GM19239 (cell line): ENCODE results near the gene PAPPA2.
A peak's percentile ranks its signal among the peaks of the same experiment; 100 is the strongest.

Experiments
- DNase-seq: peaks from one replicate; pipeline ENCODE4 v3.0.0; 2011; ENCODE audit warnings: low spot score; ENCODE audit not compliant: insufficient read length
- FAIRE-seq: peaks from 2 replicates; lab custom pipeline; 2011; peaks lifted over from hg19 to GRCh38; lab: Jason Lieb, UNC

PAPPA2 gene

DNA sequence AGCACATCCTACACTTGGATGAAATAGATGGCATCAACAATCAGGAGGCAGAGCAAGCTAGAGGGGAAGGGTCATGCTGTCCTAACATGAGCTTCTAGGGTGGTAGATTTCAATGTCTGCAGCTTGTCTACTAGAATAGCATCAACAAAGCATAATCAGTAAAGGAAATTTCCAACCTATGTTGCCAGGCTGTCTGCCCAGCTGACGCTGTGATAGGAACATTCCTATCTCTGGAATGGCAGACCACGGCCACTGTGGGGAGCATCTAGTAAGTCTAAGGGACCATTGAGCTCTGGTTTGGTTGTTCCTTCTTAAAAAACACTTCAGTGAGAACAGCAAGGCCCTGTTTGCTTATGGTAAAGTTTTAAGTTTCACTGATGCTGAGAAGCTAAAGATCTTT is 206.8 kb downstream of the PAPPA2 start:
- DNase-seq (no peak), FAIRE-seq (no peak)

DNA sequence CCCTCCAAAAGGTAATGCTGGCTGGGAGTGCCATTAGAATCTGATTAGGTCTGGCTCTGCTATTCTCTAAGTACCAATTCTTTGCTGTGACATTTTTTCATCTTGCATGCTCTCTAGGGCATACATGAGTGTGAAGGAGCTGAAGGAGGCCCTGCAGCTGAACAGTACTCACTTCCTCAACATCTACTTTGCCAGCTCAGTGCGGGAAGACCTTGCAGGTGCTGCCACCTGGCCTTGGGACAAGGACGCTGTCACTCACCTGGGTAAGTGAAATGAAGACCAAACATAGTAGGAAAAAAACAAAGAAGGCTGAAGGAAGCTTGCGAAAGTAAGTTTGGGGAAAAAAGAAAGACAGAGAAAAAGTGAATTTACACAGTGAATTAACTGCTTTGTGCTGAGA is 207.9 kb downstream of the PAPPA2 start:
- FAIRE-seq = no peak
- DNase-seq = no peak

DNA sequence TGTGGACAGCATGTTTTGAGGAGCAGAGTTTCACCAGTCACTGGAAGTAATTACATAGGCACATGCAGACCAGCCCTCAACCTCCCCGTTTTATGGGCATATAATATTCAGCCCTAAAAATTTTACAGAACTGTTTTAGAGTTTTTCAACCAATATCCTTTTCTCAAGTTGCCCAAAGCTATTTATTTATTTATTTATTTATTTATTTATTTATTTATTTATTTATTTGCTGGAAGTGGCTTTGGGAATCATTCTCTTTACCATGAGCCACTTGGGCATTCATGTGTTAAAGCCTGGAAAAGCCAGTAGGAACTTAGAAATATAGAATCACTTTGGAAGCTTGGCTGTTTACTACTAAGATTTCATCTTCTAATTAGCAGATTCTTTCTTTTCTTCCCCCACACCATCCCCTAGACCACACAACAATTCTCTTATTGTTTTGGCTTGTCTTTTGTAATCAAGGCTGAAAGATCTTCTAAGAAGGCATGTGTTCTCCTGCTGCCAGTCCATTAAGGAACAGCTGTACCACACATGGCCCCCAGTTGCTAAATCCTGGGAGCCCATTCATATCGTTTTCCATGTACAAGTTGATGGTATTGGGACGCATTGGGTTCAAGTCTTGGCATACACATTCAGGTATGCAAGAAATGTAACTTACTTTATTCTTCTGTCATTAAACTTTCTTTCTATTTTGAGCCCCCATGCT is 220.0 kb downstream of the PAPPA2 start:
- DNase-seq (no peak), FAIRE-seq (no peak)

DNA sequence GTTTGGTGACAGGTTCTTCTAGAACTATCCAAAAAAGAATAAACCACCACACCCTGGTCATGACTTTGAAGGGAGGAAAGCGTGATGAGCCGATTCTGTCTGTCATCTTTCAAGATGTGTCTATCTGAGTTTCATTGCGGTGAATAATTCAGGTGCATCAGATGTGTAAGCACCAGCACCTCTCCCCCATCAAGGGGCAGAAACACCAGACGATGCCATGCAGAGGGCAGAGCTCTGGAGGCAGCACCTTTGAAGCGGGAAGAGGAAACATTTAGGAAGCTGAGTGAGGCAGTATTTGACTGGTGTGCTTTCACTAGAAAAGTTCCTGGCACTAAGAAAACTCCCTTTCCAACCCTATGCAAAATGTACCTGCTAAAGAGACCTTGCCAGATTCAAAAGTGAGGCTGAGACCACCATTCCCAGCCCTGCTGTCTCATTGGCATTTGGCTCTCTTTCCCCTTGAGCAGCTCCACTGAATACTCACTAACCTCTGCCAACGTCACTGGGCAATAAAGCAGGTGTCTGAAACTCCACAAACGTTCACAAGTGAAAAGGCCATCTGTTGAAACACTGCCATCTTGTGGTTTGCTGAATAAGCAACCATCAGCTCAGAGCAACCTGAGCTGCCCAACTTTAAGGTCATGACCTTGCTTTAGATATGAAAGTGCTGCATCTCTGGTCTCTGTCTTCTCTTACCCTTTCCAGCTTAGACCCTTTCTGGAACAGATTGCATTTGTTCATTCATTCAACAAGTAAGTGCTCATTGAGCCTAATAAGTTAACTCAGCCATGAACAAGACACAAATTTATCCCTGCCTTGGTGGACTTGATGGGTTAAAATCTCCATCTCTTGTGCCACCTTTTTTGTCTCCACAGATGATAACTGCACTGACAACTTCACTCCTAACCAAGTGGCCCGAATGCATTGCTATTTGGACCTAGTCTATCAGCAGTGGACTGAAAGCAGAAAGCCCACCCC is 228.6 kb downstream of the PAPPA2 start:
- peak; percentile 73 for FAIRE-seq
- DNase-seq = peak; percentile 12

DNA sequence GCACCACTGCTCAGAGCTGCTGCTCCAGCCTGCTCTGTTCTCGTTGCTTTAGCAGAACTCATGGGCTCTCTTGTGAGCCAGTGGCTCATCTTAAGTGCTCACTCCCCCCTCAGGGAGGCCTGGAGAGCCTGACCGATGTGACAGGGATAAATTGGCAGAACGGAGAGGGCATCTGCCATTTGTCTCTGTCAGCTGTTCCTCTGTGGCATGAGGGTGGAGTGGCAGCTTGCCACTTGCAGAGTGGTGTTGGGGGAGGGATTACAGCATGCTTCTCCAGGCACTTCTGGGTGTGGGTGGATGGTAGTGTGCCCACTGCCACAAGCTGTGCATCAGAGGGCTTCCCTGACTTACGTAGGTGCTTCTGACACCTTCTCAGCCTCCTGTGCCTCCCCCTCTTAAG is 229.5 kb downstream of the PAPPA2 start:
- DNase-seq = no peak
- FAIRE-seq = no peak

DNA sequence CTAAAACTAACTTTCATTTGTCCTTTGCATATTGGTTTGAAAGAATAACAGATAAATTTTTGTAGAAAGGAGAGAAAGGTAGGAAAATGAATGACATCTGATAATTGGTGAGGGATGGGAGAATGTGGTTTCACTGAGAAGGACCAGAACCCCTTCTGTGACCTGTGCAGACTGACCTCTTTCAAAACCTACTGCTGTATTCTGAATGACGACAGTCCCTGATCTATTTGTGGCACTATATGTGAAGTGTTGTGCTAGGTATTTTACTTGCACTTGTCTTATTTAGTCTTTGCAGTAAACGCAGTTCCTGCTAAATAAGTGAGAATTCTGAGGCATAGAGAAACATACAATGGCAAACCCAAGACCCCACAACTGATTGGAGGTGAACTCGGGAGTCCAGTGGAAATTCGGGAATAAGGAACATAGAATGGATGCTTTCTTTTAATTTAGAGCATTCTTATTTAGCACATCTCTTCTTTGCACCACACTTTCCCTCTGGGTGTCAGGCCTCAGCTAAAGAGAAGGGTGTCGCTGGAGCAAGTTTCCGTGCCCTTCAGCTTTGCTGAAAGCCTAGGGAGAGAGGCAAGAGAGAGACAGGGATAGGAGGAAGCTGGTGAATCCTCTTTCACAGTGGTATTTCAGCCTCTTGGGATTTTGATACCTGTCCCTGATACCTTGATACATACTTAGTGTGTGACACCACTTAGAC is 230.2 kb downstream of the PAPPA2 start:
- no peak for FAIRE-seq

DNA sequence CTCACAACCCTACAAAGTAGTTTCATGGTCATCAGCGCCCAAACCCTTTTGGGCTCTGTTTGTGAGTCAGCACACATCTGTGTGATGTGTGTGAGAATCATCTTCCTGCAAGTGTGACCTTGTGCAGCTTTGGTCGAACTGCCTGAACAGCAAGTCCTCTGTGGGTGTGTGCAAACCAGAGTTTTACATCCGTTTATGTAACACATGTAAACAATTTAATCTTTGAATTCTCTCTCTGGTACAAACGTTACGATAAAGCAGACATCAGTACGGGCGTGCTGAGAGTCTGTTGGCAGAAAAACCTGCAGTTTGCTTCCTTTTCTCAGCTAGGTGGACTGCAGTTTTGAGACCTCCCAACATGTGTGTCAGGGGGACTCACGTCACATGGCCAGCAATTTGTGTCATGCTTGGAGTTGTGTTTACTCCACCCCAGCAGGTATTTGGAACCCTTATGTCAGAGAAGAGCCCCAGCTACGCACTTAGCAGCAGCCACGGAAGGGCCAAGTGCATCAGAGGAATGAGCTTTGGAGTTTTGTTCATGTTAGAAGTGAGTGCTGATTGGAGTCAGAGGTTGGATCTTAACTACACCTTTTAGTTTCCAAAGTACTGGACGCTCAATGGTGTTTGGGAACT is 230.8 kb downstream of the PAPPA2 start:
- no peak for DNase-seq
- FAIRE-seq = no peak

More for the DNA sequence above, 230.2 kb downstream of the PAPPA2 start:
- DNase-seq = no peak

DNA sequence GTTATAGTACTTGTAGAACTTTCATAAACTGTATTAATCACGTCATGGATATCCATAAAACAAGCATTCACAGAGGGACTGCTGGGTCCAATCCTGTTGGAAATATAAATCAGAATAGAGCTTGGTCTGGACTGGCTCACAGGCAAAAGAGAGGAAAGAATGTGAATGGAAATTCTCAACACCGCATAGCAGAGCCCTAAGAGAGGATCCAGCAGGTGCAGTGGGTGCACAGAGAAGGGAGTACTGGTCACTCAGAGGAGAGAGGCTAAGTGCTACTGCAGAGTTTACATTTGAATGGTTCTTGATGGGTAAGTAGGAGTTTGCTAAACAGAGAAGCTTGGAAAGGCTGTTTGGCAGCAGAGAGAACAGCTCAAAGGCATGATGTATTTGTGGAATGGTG is 231.7 kb downstream of the PAPPA2 start:
- DNase-seq = no peak
- no peak for FAIRE-seq

DNA sequence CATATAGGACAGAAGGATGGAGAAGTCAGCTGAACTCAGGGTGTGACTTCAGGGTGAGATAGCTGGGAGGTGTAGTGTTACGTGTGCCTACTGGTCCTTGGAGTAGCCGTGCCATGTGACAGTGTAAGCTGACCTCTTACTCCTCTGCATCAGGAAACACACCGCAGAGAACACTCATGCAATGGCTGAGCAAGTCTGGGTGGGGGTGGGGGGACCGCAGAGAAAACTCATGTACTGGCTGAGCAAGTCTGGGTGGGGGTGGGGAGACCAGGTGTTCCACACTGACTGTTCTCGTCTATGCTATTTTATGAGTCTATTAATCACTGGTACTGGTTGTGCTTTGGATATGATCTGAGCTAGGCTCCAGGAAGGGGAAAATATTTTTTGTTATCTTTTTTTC is 233.1 kb downstream of the PAPPA2 start:
- no peak for DNase-seq
- no peak for FAIRE-seq

DNA sequence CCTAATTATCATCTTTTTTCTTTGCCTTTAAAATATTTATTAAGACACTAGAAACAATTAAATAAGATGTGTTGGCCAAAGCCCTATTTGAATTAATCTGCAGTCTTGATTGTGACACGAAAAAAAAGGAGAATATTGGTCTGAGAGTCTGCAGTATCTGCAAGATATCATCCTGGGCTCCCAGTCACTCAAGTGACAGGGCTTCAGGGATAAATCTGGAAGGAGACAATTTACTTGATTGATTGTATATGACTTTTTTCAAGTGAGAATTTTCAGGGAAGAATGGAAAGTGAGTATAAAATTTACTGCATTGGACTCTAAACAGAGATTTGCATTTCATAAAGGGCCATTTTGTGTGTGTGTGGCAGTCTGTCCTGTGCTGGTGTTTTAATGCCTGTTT is 233.7 kb downstream of the PAPPA2 start:
- FAIRE-seq (no peak), DNase-seq (no peak)

DNA sequence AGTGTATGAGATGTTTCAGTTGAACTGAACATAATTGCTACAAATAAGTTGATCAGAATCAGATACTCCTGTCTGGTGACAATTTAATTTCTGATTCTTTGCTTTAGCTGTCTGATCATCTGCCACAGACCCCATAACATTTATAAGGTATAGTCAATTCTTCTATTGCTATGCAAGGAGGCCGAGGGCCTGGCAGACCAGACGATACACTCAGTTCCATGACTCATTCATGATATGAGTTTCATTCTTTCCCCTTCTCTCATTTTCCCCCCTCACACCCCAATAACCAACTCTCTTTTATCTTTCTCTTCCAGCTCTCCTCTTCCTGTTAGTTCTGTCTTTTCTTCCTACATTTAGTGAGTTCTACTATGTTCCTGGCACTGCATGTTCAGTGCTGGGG is 236.8 kb downstream of the PAPPA2 start:
- FAIRE-seq (no peak), DNase-seq (no peak)

DNA sequence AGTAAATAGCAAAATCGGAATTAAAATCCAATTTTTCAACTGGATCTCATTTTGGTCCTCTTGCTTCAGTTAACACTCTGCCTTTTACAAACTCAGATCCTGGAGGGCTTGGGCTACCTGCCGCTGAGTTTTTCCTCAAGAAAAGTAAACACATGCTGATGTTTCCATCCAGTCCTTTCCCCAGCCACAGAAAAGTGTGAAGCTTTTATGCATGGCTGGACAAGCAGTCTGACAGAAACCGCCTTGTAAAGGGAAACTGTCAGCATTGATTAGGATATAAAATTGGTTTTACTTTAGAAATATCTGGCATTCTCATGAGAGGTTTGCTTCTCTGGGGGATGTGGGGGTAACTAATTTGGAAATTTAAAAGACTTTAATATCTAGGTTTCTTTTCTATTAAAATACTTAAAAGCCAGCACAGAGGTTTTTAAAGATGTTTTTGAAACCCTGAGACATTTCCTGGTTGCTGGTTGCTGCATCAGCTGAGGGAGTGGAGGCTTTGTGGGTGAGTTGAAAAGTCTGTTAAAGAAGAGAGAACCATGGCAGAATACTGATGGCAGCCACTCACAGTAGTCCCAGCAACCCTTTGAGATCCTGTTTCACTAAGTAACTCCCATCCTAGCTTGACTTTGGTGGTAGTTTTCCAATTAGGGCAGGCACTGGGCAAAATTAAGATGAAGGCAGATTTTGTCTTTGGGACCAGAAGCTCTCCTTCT is 238.3 kb downstream of the PAPPA2 start:
- DNase-seq = no peak
- FAIRE-seq = no peak

DNA sequence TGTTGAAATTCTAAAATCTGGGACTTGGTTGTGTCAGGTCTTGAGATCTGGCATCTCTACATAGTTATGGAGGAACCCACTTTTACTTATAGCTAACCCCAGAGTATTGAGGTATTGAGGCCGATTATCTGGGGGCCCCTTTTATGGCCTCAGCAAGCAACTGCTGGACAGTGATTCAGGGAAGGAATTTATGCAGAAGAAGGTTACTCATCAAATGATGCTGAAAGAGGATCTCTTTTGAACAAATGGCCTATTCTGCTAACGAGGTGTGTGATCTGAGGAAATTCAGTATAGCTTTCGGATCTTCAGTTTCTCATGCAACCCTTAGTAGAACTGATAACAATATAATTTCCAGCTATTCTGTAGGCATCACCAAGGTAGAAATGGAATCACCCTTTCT is 239.9 kb downstream of the PAPPA2 start:
- DNase-seq (no peak), FAIRE-seq (no peak)

DNA sequence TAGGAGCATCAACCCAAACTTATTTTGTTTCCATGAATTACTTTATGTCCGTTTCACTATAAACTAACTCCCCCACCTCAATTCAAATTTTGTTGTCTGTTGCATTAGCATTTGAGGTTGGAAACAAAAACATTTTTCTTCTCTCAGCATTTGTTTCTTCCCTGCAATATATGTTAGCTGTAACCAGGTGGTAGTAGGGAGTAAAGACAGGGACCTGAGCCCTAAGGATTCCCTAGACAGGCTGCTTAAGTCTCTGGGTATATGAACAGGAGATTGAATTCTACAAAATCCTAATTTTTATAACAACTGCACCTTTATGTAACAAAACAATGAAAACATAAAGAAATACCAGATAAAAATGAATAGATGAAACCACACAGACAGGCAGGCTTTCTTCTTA is 242.6 kb downstream of the PAPPA2 start:
- no peak for DNase-seq
- no peak for FAIRE-seq

DNA sequence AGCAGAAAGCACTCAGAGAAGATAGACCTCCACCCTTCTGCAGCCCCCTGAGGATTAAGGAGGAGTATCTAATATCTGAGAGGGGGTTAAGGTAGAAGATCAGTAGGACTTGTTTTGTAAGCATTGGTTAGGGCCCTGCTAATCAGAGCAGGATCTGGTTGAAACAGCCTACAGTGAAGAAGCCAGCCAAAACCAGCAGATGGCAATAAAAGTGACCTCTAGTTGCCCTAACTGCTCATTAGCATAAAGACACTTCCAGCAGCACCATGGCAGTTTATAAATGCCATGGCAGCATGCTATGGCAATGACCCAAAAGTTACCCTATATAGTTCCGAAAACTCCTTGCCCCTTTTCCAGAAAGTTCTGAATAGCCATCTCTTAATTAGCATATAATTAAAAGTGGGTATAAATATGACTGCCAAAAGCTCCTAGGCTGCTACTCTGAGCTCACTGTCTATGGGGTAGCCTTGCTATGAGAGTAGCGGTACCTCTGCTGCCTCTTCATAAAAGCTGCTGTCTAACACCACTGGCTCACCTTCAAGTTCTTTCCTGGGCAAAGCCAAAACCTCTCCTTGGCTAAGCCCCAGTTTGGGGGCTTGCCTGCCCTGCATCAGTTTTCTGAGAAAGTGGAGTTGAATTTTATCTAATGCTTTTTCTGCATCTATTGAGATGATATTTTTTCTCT is 254.2 kb downstream of the PAPPA2 start:
- FAIRE-seq (no peak), DNase-seq (no peak)

DNA sequence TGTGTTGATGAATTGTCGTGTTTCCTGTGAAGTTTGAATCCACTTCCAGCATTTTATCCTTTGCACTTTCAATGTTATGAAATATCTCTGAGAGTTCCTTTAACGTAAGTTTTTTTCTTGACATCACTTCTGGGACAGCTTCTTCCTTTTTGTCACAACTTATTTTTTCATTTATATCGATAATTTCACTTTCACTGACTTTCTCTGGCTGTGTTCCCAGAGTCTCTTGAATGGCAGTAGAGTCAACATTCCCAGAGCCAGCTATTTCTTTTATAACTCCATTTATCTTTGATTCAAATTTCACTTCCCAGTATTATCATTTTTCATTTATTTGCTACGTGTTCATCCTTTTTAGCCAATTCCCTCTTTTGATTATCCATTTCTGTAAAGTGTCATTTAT is 256.5 kb downstream of the PAPPA2 start:
- no peak for DNase-seq
- FAIRE-seq = no peak

DNA sequence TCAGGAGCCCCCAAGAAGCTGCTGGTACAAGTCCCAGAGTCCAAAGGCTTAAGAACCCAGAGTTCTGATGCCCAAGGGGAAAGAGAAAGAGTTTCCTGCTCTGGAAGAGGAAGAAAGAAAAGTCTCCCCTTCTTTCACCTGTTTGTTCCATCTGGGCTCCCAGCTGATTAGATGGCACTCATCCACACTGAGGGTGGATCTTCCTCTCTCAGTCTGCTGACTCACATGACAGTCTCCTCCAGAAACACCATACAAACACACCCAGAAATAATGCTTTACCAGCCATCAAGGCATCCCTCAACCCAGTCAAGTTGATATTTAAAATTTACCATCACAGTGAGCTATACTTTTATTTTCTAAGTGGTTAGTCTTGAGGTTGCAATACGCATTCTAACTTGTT is 257.9 kb downstream of the PAPPA2 start:
- no peak for DNase-seq
- no peak for FAIRE-seq

DNA sequence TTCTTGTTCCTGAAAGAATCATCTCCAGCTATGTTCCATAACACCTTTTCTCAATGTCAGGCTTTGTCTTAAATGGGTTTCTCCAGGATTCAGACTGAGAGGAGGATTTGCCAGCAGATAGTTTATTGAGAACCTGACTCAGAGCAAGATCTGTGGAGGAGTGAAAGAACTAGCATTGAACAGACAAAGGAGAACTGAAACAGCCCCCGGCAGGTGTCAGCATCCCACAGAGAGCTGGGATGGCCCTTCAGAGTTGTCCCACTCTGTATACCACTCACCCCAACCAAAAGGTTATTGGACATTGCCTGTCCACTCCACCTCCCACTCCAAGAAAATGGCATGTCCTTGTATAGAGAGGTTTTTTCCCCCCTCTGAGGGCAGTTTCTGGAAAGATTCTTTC is 270.7 kb downstream of the PAPPA2 start:
- no peak for FAIRE-seq
- DNase-seq = no peak

DNA sequence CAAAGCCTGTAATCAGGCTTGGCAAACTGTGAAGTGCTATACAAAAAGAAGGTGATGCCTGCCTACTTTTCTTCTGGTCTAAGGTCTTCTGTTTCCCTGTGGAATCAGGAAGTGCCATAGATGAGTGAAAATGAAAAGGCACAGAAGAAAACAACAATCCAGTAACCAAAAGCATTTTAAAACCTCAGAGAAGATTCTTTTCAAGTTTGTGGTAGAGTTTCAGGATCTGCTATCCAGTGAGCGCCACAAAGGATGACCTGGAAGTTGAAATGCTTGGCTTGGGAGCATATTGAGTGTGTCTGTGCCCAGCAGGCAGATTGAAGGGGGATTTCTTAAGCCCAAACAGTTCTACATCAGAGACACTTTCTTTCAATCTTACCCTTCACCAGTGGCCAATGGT is 272.2 kb downstream of the PAPPA2 start:
- no peak for FAIRE-seq
- no peak for DNase-seq
